Gastrocnemius medialis (tissue), 4 donors: ENCODE data around the gene SCYGR6.

Source experiments
- POLR2A ChIP-seq, 2 donors: fragments of 450-650 bp; IDR thresholded peaks; one replicate each; pipeline ENCODE4 v1.6.1; 2017; ENCODE audit warnings: antibody characterized with exemption in 2 of 2, mild to moderate bottlenecking in 2 of 2, moderate library complexity in 2 of 2
- TF ChIP-seq, protein P1 (sequence below), 5 experiments: fragments of 450-650 bp in 3 of 5; fragments of 200-600 bp in 2 of 5; sonication (generic) in 2 of 5; IDR thresholded peaks in 4 of 5; conservative IDR thresholded peaks in 1 of 5; 1 replicate in 4 of 5; 2 replicates in 1 of 5; pipeline ENCODE4 v1.5.1; 2016 to 2019; ENCODE audit warnings: antibody characterized with exemption in 5 of 5, mild to moderate bottlenecking in 3 of 5, moderate library complexity in 3 of 5

DNA sequence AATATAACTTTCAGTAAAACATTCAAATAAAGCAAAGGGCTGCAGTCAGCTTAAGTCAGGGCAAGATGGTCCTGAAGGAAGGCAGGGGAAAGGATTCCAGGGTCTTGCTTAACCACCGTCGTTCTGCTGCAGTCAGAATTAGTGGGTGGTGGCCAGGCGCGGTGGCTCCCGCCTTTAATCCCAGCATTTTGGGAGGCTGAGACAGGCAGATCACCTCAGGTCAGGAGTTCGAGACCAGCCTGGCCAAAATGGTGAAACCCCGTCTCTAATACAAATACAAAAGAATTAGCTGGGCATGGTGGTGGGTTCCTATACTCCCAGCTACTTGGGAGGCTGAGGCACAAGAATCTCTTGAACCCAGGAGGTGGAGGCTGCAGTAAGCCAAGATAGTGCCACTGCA, 13.6 kb downstream of the SCYGR6 start:
- TF ChIP-seq, protein P1, sequence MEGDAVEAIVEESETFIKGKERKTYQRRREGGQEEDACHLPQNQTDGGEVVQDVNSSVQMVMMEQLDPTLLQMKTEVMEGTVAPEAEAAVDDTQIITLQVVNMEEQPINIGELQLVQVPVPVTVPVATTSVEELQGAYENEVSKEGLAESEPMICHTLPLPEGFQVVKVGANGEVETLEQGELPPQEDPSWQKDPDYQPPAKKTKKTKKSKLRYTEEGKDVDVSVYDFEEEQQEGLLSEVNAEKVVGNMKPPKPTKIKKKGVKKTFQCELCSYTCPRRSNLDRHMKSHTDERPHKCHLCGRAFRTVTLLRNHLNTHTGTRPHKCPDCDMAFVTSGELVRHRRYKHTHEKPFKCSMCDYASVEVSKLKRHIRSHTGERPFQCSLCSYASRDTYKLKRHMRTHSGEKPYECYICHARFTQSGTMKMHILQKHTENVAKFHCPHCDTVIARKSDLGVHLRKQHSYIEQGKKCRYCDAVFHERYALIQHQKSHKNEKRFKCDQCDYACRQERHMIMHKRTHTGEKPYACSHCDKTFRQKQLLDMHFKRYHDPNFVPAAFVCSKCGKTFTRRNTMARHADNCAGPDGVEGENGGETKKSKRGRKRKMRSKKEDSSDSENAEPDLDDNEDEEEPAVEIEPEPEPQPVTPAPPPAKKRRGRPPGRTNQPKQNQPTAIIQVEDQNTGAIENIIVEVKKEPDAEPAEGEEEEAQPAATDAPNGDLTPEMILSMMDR (IDR thresholded peaks at IDR 0.05 in 4 of 5, conservative IDR thresholded peaks at IDR 0.05 in 1 of 5), result no peak
- TF ChIP-seq POLR2A (IDR thresholded peaks at IDR 0.05), result no peak
